HL-60 (cell line): ENCODE measurements around the gene DNM3.

ENCODE experiments used
- CTCF ChIP-seq: IDR thresholded peaks from one replicate; pipeline ENCODE4 v1.5.1; 2011; ENCODE audit warnings: low read length, control low read depth, inconsistent platforms; ENCODE audit not compliant: insufficient read depth
- TF ChIP-seq, protein P1 (sequence below): IDR thresholded peaks from 2 replicates; pipeline ENCODE4 v1.6.1; 2012; ENCODE audit warnings: low read depth; ENCODE audit not compliant: insufficient replicate concordance

DNA sequence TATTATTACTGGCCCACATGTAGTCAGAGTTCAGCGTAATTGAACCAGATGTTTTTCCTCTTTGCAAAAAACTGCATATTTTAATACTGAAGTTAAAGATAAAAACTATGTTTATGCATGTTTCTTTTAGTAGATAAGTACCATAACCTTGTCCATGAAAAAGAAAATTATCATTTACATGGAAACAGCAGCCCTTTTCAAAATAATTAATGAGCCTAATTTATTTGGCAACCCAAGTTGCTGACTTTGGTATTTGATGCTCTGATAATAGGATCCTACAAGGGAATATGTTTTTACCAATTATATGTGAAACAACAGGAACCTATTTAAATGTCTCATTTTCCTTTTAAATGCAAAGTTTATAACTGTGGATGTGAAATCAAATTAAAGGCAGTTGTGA, 297.9 kb downstream of the DNM3 start:
- TF ChIP-seq, protein P1, sequence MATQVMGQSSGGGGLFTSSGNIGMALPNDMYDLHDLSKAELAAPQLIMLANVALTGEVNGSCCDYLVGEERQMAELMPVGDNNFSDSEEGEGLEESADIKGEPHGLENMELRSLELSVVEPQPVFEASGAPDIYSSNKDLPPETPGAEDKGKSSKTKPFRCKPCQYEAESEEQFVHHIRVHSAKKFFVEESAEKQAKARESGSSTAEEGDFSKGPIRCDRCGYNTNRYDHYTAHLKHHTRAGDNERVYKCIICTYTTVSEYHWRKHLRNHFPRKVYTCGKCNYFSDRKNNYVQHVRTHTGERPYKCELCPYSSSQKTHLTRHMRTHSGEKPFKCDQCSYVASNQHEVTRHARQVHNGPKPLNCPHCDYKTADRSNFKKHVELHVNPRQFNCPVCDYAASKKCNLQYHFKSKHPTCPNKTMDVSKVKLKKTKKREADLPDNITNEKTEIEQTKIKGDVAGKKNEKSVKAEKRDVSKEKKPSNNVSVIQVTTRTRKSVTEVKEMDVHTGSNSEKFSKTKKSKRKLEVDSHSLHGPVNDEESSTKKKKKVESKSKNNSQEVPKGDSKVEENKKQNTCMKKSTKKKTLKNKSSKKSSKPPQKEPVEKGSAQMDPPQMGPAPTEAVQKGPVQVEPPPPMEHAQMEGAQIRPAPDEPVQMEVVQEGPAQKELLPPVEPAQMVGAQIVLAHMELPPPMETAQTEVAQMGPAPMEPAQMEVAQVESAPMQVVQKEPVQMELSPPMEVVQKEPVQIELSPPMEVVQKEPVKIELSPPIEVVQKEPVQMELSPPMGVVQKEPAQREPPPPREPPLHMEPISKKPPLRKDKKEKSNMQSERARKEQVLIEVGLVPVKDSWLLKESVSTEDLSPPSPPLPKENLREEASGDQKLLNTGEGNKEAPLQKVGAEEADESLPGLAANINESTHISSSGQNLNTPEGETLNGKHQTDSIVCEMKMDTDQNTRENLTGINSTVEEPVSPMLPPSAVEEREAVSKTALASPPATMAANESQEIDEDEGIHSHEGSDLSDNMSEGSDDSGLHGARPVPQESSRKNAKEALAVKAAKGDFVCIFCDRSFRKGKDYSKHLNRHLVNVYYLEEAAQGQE = no peak
- TF ChIP-seq CTCF = no peak
